Subcutaneous abdominal adipose tissue (tissue), 5 donors: ENCODE data around the gene ATAD1.
A peak's percentile ranks its signal among the peaks of the same experiment; 100 is the strongest.

Experiments used
- H3K27ac ChIP-seq: one replicate; pipeline ENCODE4 v1.7.0; 2013; ENCODE audit warnings: low read depth, mild to moderate bottlenecking, inconsistent platforms, low read length, moderate library complexity
- H3K27me3 ChIP-seq, 5 donors: one replicate each; pipeline ENCODE4 v1.7.0; 2013; ENCODE audit warnings: low read length in 5 of 5, inconsistent platforms in 1 of 5; ENCODE audit not compliant: control insufficient read depth in 5 of 5, insufficient read depth in 4 of 5
- H3K36me3 ChIP-seq, 5 donors: one replicate each; pipeline ENCODE4 v1.7.0; 2013; ENCODE audit warnings: low read length in 5 of 5; ENCODE audit not compliant: control insufficient read depth in 5 of 5, insufficient read depth in 5 of 5
- H3K4me1 ChIP-seq, 5 donors: one replicate each; pipeline ENCODE4 v1.7.0; 2013; ENCODE audit warnings: low read length in 5 of 5, mild to moderate bottlenecking in 3 of 5, moderate library complexity in 1 of 5; ENCODE audit not compliant: control insufficient read depth in 5 of 5, insufficient read depth in 5 of 5
- H3K4me3 ChIP-seq, 5 donors: one replicate each; pipeline ENCODE4 v1.7.0; 2013; ENCODE audit warnings: low read length in 5 of 5, low read depth in 1 of 5
- H3K9ac ChIP-seq, 5 donors: one replicate each; pipeline ENCODE4 v1.7.0; 2013; ENCODE audit warnings: low read length in 5 of 5, mild to moderate bottlenecking in 4 of 5, moderate library complexity in 3 of 5
- H3K9me3 ChIP-seq, 5 donors: one replicate each; pipeline ENCODE4 v1.7.0; 2013; ENCODE audit warnings: low read length in 5 of 5; ENCODE audit not compliant: control insufficient read depth in 5 of 5
- donor health status: healthy.
- donor health status: healthy.
- donor health status: healthy.
- donor health status: healthy.
- donor health status: healthy.

ATAD1 gene

DNA sequence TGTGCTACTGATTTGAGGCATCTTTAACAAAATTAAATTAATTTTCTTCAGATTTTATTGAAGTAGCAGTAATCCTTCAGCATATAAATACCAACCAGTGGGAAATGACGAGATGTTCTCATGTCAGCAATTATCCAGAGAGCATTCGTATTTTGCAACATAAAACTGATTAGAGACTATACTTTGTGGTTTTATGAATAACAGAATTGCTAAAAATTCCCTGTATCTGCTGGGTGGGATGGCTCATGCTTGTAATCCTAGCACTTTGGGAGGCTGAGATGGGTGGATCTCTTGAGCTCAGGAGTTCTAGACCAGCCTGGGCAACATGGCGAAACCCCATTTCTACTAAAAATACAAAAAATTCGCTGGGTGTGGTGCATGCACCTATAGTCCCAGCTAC is 56.9 kb downstream of the ATAD1 start:
- Histone ChIP-seq H3K9ac (no peak overlapping the region), H3K4me1 (peaks cover 0 to 7% (median 0%) of the 10 kb centered on the region in 5 donors), H3K27me3 (no peaks in the 10 kb centered on the region), H3K4me3 (no peak overlapping the region), H3K36me3 (peaks cover 3 to 30% (median 14%) of the 10 kb centered on the region in 5 donors), H3K27ac (no peak overlapping the region), H3K9me3 (no peaks in the 10 kb centered on the region)

DNA sequence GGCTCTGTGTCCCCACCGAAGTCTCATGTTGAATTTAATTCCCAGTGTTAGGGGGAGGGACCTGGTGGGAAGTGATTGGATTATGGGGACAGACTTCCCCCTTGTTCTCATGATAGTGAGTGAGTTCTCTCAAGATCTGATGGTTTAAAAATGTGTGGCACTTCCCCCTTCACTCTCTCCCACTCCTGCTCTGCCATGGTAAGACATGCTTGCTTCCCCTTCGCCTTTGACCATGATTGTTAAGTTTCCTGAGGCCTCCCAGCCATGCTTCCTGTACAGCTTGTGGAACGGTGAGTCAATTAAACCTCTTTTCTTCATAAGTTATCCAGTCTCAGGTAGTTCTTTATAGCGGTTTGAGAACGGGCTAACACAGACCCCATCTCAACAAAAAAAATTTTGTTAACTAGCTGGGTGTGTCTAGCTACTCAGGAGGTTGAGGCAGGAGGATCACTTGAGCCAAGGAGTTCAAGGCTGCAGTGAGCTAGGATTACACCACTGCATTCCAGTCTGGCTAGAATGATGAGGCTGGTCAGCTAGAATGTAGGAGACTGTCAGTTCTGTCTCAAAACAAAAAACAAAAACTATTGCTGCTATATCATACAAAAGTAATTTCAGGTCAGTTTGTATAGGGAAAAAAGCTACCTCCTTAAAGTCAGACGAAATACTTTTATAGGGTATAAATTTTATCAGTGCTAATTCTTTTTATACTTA is 57.7 kb downstream of the ATAD1 start:
- H3K4me1 ChIP-seq, result peaks cover 0 to 7% (median 0%) of the 10 kb centered on the region in 5 donors
- no peak overlapping the region for H3K4me3 ChIP-seq
- no peaks in the 10 kb centered on the region for H3K9me3 ChIP-seq
- peaks cover 5 to 30% (median 15%) of the 10 kb centered on the region in 5 donors for H3K36me3 ChIP-seq
- H3K27ac ChIP-seq, result no peak overlapping the region
- no peak overlapping the region for H3K9ac ChIP-seq
- H3K27me3 ChIP-seq, result no peaks in the 10 kb centered on the region

DNA sequence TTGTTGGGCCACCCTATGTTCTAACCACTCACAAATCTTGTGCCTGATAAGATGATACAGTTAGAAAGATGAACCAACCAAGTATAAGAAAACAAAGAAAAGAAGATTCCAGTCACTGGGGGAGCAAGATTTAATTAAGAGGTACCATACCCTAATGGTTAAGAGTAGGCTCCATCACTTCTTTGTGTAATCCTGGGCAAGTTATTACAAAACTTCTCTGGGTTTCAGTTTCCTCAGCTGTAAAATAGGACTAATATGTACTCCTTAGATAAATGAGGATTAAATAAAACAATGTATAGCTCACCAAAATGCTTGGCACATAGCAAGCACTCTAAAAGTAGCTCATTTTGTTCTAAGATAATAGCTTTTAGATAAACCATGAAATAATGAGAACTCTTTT is 58.5 kb downstream of the ATAD1 start:
- H3K36me3 ChIP-seq, result peaks cover 6 to 33% (median 15%) of the 10 kb centered on the region in 5 donors
- no peaks in the 10 kb centered on the region for H3K27me3 ChIP-seq
- no peak overlapping the region for H3K9ac ChIP-seq
- no peaks in the 10 kb centered on the region for H3K9me3 ChIP-seq
- H3K4me3 ChIP-seq, result no peak overlapping the region
- no peak overlapping the region for H3K27ac ChIP-seq
- peaks cover 0 to 7% (median 0%) of the 10 kb centered on the region in 5 donors for H3K4me1 ChIP-seq

DNA sequence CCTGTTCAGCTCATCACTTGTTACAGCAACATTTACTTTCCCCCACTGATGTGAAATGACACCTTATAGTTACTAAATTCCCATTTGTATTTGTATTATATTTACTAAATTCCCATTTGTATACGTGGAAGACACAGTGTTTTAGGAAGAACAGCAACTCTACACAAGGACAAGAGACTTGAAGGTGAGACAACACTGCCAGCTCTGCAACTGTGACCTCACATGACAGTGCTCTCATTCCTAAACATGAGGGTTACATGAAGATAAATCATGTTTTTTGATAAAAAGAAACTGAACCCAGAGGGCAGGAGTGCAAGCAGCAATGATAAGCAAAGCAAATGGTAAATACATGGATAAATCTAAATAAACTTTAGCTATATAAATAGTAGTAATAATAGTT is 60.3 kb downstream of the ATAD1 start:
- Histone ChIP-seq H3K27ac (no peak overlapping the region), H3K9ac (no peak overlapping the region), H3K4me3 (no peak overlapping the region), H3K9me3 (no peaks in the 10 kb centered on the region), H3K36me3 (peaks cover 11 to 31% (median 17%) of the 10 kb centered on the region in 5 donors), H3K4me1 (peaks cover 0 to 7% (median 0%) of the 10 kb centered on the region in 5 donors), H3K27me3 (no peaks in the 10 kb centered on the region)

DNA sequence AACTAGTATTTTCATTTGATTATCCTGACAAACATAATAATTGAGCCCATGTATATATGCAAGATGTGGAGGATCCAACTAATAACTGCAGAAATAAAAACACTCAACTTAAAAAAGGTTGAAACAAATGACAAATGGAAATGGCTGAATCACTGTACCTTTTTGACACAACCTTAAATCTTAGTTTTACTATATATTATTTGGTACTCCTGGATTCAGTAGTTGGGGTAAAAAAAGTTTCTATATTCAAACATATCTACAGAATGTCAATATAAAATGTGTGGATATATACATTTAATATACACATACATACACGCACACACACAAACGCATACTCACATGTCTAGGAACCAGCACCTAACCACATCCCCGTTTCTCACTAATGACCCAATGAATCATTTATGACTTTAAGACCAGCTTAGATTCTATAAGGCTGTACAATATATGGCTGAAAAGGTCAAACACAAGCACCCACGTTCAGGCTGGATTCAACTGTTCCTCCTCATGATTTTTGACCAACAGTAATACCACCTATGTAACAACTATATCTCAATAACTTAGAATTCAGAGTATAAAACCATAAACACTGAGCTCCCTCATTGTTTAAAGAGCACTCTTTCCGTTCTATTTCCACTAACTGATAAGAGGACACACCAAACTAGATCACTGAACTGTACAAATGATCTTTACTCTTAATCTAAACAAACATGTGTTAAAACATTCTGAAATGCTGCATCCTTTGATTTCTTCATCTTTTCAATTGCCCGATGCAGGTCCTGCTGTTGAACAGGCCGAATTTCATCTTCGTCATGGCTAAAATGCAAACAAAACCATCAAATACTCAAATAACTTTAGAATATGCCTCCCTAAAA is 63.8 kb downstream of the ATAD1 start:
- Histone ChIP-seq H3K36me3 (peaks cover 11 to 31% (median 21%) of the 10 kb centered on the region in 5 donors), H3K4me3 (no peak overlapping the region)

DNA sequence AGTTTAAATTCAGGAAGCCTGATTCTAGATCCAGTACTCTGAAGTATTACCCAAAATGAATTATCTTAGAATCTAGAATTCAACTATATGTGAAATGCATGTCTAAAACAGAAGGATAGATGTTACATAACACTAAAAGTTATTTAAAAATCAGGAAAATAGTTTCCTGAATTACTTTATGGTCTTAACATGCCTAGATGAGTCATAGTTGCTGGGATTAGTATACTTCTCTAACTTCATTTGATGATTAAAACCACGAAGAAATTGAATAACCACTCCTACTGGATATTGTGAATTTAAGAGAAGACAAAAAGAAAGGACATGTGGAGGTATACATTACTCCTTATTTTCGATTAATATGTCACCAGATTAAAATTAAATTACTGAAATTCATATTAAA is 65.5 kb downstream of the ATAD1 start:
- Histone ChIP-seq H3K4me3 (no peak overlapping the region), H3K4me1 (peaks cover 0 to 3% (median 0%) of the 10 kb centered on the region in 5 donors), H3K9ac (no peak overlapping the region), H3K27ac (no peak overlapping the region), H3K27me3 (no peaks in the 10 kb centered on the region), H3K9me3 (no peaks in the 10 kb centered on the region), H3K36me3 (peaks cover 14 to 29% (median 23%) of the 10 kb centered on the region in 5 donors)

More for the DNA sequence above, 63.8 kb downstream of the ATAD1 start:
- Histone ChIP-seq H3K27ac (no peak overlapping the region), H3K9ac (no peak overlapping the region), H3K9me3 (no peaks in the 10 kb centered on the region), H3K27me3 (no peaks in the 10 kb centered on the region), H3K4me1 (peaks cover 0 to 3% (median 0%) of the 10 kb centered on the region in 5 donors)

DNA sequence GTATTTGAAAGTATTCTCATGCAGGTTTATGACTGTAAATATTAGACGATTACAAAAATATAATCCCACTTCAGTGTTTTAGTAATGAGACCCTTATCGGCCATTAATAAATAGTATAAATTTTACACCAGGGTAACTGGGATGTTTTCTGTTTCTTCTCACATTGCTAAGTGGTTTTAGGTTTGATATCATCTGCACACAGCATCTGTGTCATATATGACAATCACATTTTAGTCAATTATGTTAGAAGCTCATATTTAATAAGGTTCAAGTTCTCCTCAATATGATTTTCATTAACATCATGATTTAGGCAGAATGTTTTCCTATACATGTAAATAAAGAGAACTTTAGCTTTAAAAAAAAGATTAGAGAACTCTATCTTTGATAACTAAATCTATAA is 66.8 kb downstream of the ATAD1 start:
- H3K36me3 ChIP-seq, result peaks cover 14 to 32% (median 20%) of the 10 kb centered on the region in 5 donors
- no peak overlapping the region for H3K4me3 ChIP-seq

DNA sequence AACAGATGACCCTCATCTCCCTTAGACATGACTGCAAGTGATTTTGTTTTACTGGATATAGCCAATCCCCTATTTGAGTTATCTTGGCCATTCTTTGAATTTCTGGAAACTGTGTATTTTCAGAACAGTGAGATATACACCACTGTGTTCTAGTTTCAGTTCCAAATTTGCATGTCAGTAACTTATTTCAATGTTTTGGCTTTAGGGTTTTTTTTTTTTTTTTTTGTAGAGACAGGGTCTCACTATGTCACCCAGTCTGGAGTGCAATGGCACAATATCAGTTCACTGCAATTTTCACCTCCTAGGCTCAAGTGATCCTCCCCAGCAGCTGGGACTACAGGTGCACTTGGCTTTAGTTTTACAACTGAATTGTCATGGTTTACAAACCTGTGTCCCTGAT is 67.2 kb downstream of the ATAD1 start:
- Histone ChIP-seq H3K36me3 (peaks cover 11 to 28% (median 16%) of the 10 kb centered on the region in 5 donors), H3K9ac (no peak overlapping the region), H3K27me3 (no peaks in the 10 kb centered on the region), H3K27ac (peak overlapping the region; percentile 18), H3K9me3 (no peaks in the 10 kb centered on the region), H3K4me1 (peaks cover 0 to 3% (median 0%) of the 10 kb centered on the region in 5 donors), H3K4me3 (no peak overlapping the region)

More for the DNA sequence above, 66.8 kb downstream of the ATAD1 start:
- H3K27ac ChIP-seq, result no peak overlapping the region
- no peak overlapping the region for H3K9ac ChIP-seq
- H3K4me1 ChIP-seq, result peaks cover 0 to 3% (median 0%) of the 10 kb centered on the region in 5 donors
- H3K27me3 ChIP-seq, result no peaks in the 10 kb centered on the region
- no peaks in the 10 kb centered on the region for H3K9me3 ChIP-seq

DNA sequence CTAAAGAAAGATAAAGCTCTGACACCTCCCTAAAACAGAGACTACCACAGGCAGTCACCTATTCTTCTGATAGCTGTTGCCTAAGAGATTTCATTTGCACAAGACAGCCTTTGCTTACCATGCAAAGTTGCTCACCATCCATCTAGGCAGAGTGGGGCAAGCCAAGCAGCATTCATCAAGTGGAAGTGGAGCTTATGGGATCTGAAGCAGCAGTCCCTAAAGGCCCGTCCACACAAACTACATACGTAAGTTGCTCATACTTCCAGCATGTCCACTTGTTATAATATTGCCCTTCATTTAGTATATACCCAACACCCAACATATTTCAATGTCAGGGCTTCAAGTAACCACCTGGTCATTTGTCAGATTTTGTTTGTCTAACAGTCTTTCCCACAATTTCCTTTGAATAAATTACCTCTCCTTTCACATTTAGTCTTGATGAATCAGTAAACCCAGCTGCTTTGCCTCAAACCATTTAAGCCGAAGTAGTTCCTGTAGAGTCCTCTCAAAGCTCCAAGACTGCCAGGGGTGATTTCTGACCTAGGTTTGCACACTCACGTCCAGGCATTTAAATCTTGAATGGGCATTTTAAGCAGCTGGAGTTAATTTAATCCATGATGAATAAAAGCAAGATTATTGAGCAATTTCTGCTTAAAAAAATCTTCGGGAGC is 67.9 kb downstream of the ATAD1 start:
- H3K27ac ChIP-seq, result peak overlapping the region; percentile 18
- no peaks in the 10 kb centered on the region for H3K27me3 ChIP-seq
- no peak overlapping the region for H3K9ac ChIP-seq
- peaks cover 12 to 33% (median 20%) of the 10 kb centered on the region in 5 donors for H3K36me3 ChIP-seq
- H3K4me3 ChIP-seq, result no peak overlapping the region
- no peaks in the 10 kb centered on the region for H3K9me3 ChIP-seq
- H3K4me1 ChIP-seq, result peaks cover 0 to 3% (median 0%) of the 10 kb centered on the region in 5 donors
